WTC11 (cell line): Measurements from ENCODE around the gene CNDP2. TPM values are rescaled to one million over a fixed set of nuclear protein-coding genes. Genes with fewer than 3 reads are reported as not detected.

ENCODE experiments used
- ATAC-seq: fragments of 200-7000 bp; cut with Tn5 transposase; 2 replicates; pipeline ENCODE4 v1.10.0; 2021; ENCODE audit warnings: mild to moderate bottlenecking, moderate library complexity
- CTCF ChIA-PET: fragments of 300-600 bp; sonication (Branson Sonifier 250); formaldehyde crosslinking; loops from one replicate; lab custom pipeline; 2021; ENCODE audit warnings: antibody characterized with exemption; lab: Charles Lee
- POLR2A ChIA-PET: fragments of 350-600 bp; sonication (Branson Sonifier 250); formaldehyde crosslinking; loops from one replicate; lab custom pipeline; 2021; ENCODE audit warnings: antibody characterized with exemption; lab: Charles Lee
- DNase-seq: peaks from one replicate; pipeline ENCODE4 v3.0.0; 2021; ENCODE audit warnings: low spot score
- H3K27ac Mint-ChIP-seq: 2 replicates; pipeline ENCODE4 v1.8.0; 2021; ENCODE audit warnings: mixed read lengths
- H3K27me3 Mint-ChIP-seq: 2 replicates; pipeline ENCODE4 v1.8.0; 2021; ENCODE audit warnings: low read depth, mild to moderate bottlenecking, moderate library complexity, mixed read lengths
- H3K36me3 Mint-ChIP-seq: 2 replicates; pipeline ENCODE4 v1.8.0; 2021; ENCODE audit warnings: mixed read lengths
- H3K4me1 Mint-ChIP-seq: 2 replicates; pipeline ENCODE4 v1.8.0; 2022; ENCODE audit warnings: mixed read lengths
- H3K4me3 Mint-ChIP-seq: 2 replicates; pipeline ENCODE4 v1.8.0; 2021; ENCODE audit warnings: mild to moderate bottlenecking, moderate library complexity, mixed read lengths
- H3K9me3 Mint-ChIP-seq: 2 replicates; pipeline ENCODE4 v1.8.0; 2021; ENCODE audit warnings: mixed read lengths
- ATF1 ChIP-seq: sonication (generic); formaldehyde crosslinking; IDR thresholded peaks from 2 replicates; pipeline ENCODE4 v1.8.1; 2023; ENCODE audit warnings: mild to moderate bottlenecking, moderate library complexity, missing genetic modification reagents
- CREB1 ChIP-seq: sonication (generic); formaldehyde crosslinking; IDR thresholded peaks from 2 replicates; pipeline ENCODE4 v1.8.0; 2023; ENCODE audit warnings: mild to moderate bottlenecking, missing genetic modification reagents
- CREM ChIP-seq: sonication (generic); formaldehyde crosslinking; IDR thresholded peaks from 2 replicates; pipeline ENCODE4 v1.8.1; 2022; ENCODE audit warnings: mild to moderate bottlenecking, missing genetic modification reagents, moderate library complexity
- ELF4 ChIP-seq: sonication (generic); formaldehyde crosslinking; IDR thresholded peaks from 2 replicates; pipeline ENCODE4 v1.8.1; 2022; ENCODE audit warnings: low read depth, mild to moderate bottlenecking, moderate library complexity, missing genetic modification reagents
- EMX1 ChIP-seq: fragments of 250-450 bp; sonication (Bioruptor Pico); IDR thresholded peaks from 2 replicates; pipeline ENCODE4 v1.8.0; 2021; ENCODE audit warnings: mild to moderate bottlenecking
- NFE2L1 ChIP-seq: sonication (generic); formaldehyde crosslinking; IDR thresholded peaks from 2 replicates; pipeline ENCODE4 v1.8.1; 2023; ENCODE audit warnings: missing genetic modification reagents
- NR3C1 ChIP-seq: sonication (generic); formaldehyde crosslinking; conservative IDR thresholded peaks from 2 replicates; pipeline ENCODE4 v1.8.1; 2023; ENCODE audit warnings: low read depth, mild to moderate bottlenecking, missing genetic modification reagents
- PRRX2 ChIP-seq: fragments of 250-450 bp; sonication (Bioruptor Pico); IDR thresholded peaks from 2 replicates; pipeline ENCODE4 v1.8.0; 2021; ENCODE audit warnings: mild to moderate bottlenecking
- RELA ChIP-seq: sonication (generic); formaldehyde crosslinking; IDR thresholded peaks from 2 replicates; pipeline ENCODE4 v1.8.1; 2022; ENCODE audit warnings: missing genetic modification reagents, mild to moderate bottlenecking, borderline replicate concordance
- ZNF138 ChIP-seq: sonication (generic); formaldehyde crosslinking; conservative IDR thresholded peaks from 2 replicates; pipeline ENCODE4 v1.8.1; 2022; ENCODE audit warnings: mild to moderate bottlenecking, moderate library complexity, missing genetic modification reagents
- ZNF219 ChIP-seq: sonication (generic); formaldehyde crosslinking; IDR thresholded peaks from 2 replicates; pipeline ENCODE4 v1.8.0; 2023; ENCODE audit warnings: missing genetic modification reagents, mild to moderate bottlenecking, borderline replicate concordance
- total RNA-seq: library from RNA; stranded (reverse); gene quantifications from 3 replicates; pipeline ENCODE4 v1.2.3, GENCODE V29; 2021
- TF ChIP-seq, protein P1 (sequence below): fragments of 250-450 bp; sonication (Bioruptor Pico); IDR thresholded peaks from 2 replicates; pipeline ENCODE4 v1.9.0; 2021; ENCODE audit warnings: mild to moderate bottlenecking
- TF ChIP-seq, protein P2 (sequence below): fragments of 200-600 bp; IDR thresholded peaks from 2 replicates; pipeline ENCODE4 v1.8.0; 2022; ENCODE audit warnings: antibody characterized with exemption
- TF ChIP-seq, protein P3 (sequence below): fragments of 250-450 bp; sonication (Bioruptor Pico); IDR thresholded peaks from 2 replicates; pipeline ENCODE4 v1.9.0; 2021; ENCODE audit warnings: mild to moderate bottlenecking
- TF ChIP-seq, protein P4 (sequence below): sonication (generic); formaldehyde crosslinking; IDR thresholded peaks from 2 replicates; pipeline ENCODE4 v1.8.1; 2022; ENCODE audit warnings: low read depth, mild to moderate bottlenecking, moderate library complexity, missing genetic modification reagents, borderline replicate concordance
- TF ChIP-seq, protein P5 (sequence below): sonication (generic); formaldehyde crosslinking; conservative IDR thresholded peaks from 2 replicates; pipeline ENCODE4 v1.8.1; 2022; ENCODE audit warnings: mild to moderate bottlenecking, missing genetic modification reagents
- TF ChIP-seq, protein P6 (sequence below): sonication (generic); formaldehyde crosslinking; IDR thresholded peaks from 2 replicates; pipeline ENCODE4 v1.8.0; 2022; ENCODE audit warnings: missing genetic modification reagents
- TF ChIP-seq, protein P7 (sequence below): sonication (generic); formaldehyde crosslinking; IDR thresholded peaks from 2 replicates; pipeline ENCODE4 v1.8.1; 2023; ENCODE audit warnings: mild to moderate bottlenecking, missing genetic modification reagents, moderate library complexity
- TF ChIP-seq, protein P8 (sequence below): sonication (generic); formaldehyde crosslinking; IDR thresholded peaks from 2 replicates; pipeline ENCODE4 v1.8.1; 2022; ENCODE audit warnings: missing genetic modification reagents, borderline replicate concordance

Gene CNDP2
- total RNA-seq, 1 experiment from 2014 or later, result 248 TPM

DNA sequence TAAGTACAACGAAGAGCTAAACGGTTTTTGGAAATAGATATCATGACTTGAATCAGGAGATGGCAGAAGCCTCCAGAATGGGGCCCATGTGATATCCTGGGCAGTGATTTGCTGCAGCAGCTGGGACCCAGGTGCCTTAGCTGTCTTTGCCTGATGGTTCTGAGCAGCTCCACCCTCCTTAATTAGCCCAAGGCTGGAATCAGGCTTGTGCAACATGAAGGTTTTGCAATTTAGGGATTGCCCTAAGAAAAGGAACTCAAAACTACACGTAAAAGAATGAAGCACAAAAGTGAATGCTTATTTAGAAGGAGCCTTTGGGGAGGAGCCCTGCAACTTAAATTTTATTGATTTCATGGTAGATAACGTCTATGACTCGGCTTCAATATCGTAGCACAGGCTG, 17.3 kb upstream of the CNDP2 start:
- H3K4me1 Mint-ChIP-seq, result peaks cover 11% of the 10 kb centered on the region
- no peak overlapping the region for H3K27ac Mint-ChIP-seq
- DNase-seq (no peak), ATAC-seq (no peak)
- H3K4me3 Mint-ChIP-seq, result no peak overlapping the region
- TF ChIP-seq ATF1 (no peak), NR3C1 (no peak), NFE2L1 (CRISPR knock-in tag) (no peak), CREB1 (CRISPR knock-in tag) (no peak), CREM (CRISPR knock-in tag) (no peak), ELF4 (CRISPR knock-in tag) (no peak), RELA (CRISPR knock-in tag) (no peak), ZNF219 (CRISPR knock-in tag) (no peak), PRRX2 (CRISPR knock-in tag) (no peak), ZNF138 (CRISPR knock-in tag) (no peak), EMX1 (CRISPR knock-in tag) (no peak)
- TF ChIP-seq, protein P1, sequence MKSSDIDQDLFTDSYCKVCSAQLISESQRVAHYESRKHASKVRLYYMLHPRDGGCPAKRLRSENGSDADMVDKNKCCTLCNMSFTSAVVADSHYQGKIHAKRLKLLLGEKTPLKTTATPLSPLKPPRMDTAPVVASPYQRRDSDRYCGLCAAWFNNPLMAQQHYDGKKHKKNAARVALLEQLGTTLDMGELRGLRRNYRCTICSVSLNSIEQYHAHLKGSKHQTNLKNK, result no peak
- TF ChIP-seq, protein P2, sequence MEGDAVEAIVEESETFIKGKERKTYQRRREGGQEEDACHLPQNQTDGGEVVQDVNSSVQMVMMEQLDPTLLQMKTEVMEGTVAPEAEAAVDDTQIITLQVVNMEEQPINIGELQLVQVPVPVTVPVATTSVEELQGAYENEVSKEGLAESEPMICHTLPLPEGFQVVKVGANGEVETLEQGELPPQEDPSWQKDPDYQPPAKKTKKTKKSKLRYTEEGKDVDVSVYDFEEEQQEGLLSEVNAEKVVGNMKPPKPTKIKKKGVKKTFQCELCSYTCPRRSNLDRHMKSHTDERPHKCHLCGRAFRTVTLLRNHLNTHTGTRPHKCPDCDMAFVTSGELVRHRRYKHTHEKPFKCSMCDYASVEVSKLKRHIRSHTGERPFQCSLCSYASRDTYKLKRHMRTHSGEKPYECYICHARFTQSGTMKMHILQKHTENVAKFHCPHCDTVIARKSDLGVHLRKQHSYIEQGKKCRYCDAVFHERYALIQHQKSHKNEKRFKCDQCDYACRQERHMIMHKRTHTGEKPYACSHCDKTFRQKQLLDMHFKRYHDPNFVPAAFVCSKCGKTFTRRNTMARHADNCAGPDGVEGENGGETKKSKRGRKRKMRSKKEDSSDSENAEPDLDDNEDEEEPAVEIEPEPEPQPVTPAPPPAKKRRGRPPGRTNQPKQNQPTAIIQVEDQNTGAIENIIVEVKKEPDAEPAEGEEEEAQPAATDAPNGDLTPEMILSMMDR, result no peak
- TF ChIP-seq, protein P3, sequence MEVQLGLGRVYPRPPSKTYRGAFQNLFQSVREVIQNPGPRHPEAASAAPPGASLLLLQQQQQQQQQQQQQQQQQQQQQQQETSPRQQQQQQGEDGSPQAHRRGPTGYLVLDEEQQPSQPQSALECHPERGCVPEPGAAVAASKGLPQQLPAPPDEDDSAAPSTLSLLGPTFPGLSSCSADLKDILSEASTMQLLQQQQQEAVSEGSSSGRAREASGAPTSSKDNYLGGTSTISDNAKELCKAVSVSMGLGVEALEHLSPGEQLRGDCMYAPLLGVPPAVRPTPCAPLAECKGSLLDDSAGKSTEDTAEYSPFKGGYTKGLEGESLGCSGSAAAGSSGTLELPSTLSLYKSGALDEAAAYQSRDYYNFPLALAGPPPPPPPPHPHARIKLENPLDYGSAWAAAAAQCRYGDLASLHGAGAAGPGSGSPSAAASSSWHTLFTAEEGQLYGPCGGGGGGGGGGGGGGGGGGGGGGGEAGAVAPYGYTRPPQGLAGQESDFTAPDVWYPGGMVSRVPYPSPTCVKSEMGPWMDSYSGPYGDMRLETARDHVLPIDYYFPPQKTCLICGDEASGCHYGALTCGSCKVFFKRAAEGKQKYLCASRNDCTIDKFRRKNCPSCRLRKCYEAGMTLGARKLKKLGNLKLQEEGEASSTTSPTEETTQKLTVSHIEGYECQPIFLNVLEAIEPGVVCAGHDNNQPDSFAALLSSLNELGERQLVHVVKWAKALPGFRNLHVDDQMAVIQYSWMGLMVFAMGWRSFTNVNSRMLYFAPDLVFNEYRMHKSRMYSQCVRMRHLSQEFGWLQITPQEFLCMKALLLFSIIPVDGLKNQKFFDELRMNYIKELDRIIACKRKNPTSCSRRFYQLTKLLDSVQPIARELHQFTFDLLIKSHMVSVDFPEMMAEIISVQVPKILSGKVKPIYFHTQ (CRISPR knock-in tag), result no peak
- TF ChIP-seq, protein P4, sequence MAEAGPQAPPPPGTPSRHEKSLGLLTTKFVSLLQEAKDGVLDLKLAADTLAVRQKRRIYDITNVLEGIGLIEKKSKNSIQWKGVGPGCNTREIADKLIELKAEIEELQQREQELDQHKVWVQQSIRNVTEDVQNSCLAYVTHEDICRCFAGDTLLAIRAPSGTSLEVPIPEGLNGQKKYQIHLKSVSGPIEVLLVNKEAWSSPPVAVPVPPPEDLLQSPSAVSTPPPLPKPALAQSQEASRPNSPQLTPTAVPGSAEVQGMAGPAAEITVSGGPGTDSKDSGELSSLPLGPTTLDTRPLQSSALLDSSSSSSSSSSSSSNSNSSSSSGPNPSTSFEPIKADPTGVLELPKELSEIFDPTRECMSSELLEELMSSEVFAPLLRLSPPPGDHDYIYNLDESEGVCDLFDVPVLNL (CRISPR knock-in tag), result no peak
- TF ChIP-seq, protein P5, sequence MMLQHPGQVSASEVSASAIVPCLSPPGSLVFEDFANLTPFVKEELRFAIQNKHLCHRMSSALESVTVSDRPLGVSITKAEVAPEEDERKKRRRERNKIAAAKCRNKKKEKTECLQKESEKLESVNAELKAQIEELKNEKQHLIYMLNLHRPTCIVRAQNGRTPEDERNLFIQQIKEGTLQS (CRISPR knock-in tag), result no peak
- TF ChIP-seq, protein P6, sequence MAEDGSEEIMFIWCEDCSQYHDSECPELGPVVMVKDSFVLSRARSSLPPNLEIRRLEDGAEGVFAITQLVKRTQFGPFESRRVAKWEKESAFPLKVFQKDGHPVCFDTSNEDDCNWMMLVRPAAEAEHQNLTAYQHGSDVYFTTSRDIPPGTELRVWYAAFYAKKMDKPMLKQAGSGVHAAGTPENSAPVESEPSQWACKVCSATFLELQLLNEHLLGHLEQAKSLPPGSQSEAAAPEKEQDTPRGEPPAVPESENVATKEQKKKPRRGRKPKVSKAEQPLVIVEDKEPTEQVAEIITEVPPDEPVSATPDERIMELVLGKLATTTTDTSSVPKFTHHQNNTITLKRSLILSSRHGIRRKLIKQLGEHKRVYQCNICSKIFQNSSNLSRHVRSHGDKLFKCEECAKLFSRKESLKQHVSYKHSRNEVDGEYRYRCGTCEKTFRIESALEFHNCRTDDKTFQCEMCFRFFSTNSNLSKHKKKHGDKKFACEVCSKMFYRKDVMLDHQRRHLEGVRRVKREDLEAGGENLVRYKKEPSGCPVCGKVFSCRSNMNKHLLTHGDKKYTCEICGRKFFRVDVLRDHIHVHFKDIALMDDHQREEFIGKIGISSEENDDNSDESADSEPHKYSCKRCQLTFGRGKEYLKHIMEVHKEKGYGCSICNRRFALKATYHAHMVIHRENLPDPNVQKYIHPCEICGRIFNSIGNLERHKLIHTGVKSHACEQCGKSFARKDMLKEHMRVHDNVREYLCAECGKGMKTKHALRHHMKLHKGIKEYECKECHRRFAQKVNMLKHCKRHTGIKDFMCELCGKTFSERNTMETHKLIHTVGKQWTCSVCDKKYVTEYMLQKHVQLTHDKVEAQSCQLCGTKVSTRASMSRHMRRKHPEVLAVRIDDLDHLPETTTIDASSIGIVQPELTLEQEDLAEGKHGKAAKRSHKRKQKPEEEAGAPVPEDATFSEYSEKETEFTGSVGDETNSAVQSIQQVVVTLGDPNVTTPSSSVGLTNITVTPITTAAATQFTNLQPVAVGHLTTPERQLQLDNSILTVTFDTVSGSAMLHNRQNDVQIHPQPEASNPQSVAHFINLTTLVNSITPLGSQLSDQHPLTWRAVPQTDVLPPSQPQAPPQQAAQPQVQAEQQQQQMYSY (CRISPR knock-in tag), result no peak
- TF ChIP-seq, protein P7, sequence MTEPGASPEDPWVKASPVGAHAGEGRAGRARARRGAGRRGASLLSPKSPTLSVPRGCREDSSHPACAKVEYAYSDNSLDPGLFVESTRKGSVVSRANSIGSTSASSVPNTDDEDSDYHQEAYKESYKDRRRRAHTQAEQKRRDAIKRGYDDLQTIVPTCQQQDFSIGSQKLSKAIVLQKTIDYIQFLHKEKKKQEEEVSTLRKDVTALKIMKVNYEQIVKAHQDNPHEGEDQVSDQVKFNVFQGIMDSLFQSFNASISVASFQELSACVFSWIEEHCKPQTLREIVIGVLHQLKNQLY (CRISPR knock-in tag), result no peak
- TF ChIP-seq, protein P8, sequence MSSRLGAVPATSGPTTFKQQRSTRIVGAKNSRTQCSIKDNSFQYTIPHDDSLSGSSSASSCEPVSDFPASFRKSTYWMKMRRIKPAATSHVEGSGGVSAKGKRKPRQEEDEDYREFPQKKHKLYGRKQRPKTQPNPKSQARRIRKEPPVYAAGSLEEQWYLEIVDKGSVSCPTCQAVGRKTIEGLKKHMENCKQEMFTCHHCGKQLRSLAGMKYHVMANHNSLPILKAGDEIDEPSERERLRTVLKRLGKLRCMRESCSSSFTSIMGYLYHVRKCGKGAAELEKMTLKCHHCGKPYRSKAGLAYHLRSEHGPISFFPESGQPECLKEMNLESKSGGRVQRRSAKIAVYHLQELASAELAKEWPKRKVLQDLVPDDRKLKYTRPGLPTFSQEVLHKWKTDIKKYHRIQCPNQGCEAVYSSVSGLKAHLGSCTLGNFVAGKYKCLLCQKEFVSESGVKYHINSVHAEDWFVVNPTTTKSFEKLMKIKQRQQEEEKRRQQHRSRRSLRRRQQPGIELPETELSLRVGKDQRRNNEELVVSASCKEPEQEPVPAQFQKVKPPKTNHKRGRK (CRISPR knock-in tag), result no peak
- ChIA-PET CTCF (interaction anchor here (1.0 kb wide), 1 partner anchor 19 kb away, joined by 3 read pairs; no protein-coding TSS in a partner anchor), POLR2A (no interaction called here)
- H3K36me3 Mint-ChIP-seq, result no peaks in the 10 kb centered on the region
- H3K27me3 Mint-ChIP-seq, result peaks cover 2% of the 10 kb centered on the region; the same call in 1 of the 2 replicates
- no peaks in the 10 kb centered on the region for H3K9me3 Mint-ChIP-seq
